Measurements from ENCODE around the gene SORL1.

Gene SORL1

GRCh38 chr11:121523581-121524232 is 71.6 kb downstream of the SORL1 start:
- no peak overlapping the region for H3K4me3 ChIP-seq (ENCODE audit: low read length)
- no peak for TF ChIP-seq CTCF (conservative IDR thresholded peaks at IDR 0.05; ENCODE audit: low read depth, low read length)
- DNase-seq (ENCODE audit: low read depth), result no peak

- no peak for TF ChIP-seq CTCF (conservative IDR thresholded peaks at IDR 0.05; ENCODE audit: low read depth, low read length)
- no peak for DNase-seq (ENCODE audit: low read depth)
- H3K4me3 ChIP-seq (ENCODE audit: low read length), result no peak overlapping the region
Observed at GRCh38 chr11:121524233-121524631, 72.1 kb downstream of the SORL1 start.

- no peak for TF ChIP-seq CTCF (conservative IDR thresholded peaks at IDR 0.05; ENCODE audit: low read depth, low read length)
- H3K4me3 ChIP-seq (ENCODE audit: low read length), result no peak overlapping the region
- DNase-seq (ENCODE audit: low read depth), result no peak
Observed at GRCh38 chr11:121525376-121525775, 73.3 kb downstream of the SORL1 start.

GRCh38 chr11:121530257-121530656 is 78.1 kb downstream of the SORL1 start:
- no peak for DNase-seq (ENCODE audit: low read depth)
- no peak for TF ChIP-seq CTCF (conservative IDR thresholded peaks at IDR 0.05; ENCODE audit: low read depth, low read length)
- H3K4me3 ChIP-seq (ENCODE audit: low read length), result no peak overlapping the region

GRCh38 chr11:121533601-121534000 is 81.5 kb downstream of the SORL1 start:
- no peak for TF ChIP-seq CTCF (conservative IDR thresholded peaks at IDR 0.05; ENCODE audit: low read depth, low read length)
- no peak for DNase-seq (ENCODE audit: low read depth)
- no peak overlapping the region for H3K4me3 ChIP-seq (ENCODE audit: low read length)

- no peak overlapping the region for H3K4me3 ChIP-seq (ENCODE audit: low read length)
- TF ChIP-seq CTCF (conservative IDR thresholded peaks at IDR 0.05; ENCODE audit: low read depth, low read length), result peak; percentile 60
- no peak for DNase-seq (ENCODE audit: low read depth)
Observed at GRCh38 chr11:121534131-121535093, 82.3 kb downstream of the SORL1 start.

All from retinal pigment epithelial cell (primary cell).